Activated T-cell treated with anti-CD3 and anti-CD28 coated beads, Interleukin-2, amount 50 U/mL, for 48 hours (primary cell): Measurements from ENCODE around the gene CDK12.
"Not testable (repeated sequence)": the region's sequence is repeated elsewhere in the genome, so short reads cannot be mapped to it uniquely, and the experiment has no call there.

Source experiments
- DNase-seq, 2 experiments: peaks; one replicate each; pipeline ENCODE4 v3.0.0-alpha.2; 2020

The CDK12 gene

DNA sequence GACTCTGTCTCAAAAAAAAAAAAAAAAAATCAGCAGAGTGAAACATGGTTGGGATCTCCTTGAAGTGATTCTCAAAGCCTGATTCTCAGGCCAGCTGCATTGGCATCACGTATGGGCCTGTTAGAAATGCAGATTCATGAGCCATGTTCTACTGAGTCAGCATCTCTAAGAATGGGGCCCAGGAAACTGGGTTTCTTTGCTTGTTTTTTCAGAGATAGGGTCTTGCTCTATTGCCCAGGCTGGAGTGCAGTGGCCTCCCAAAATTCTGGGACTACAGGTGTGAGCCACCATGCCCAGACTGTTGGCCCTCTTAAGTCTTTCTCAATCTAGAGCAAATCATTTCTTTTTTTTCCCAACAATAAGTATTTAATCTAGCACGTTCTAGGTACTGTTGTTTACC is 47.7 kb downstream of the CDK12 start:
- no peak for DNase-seq

DNA sequence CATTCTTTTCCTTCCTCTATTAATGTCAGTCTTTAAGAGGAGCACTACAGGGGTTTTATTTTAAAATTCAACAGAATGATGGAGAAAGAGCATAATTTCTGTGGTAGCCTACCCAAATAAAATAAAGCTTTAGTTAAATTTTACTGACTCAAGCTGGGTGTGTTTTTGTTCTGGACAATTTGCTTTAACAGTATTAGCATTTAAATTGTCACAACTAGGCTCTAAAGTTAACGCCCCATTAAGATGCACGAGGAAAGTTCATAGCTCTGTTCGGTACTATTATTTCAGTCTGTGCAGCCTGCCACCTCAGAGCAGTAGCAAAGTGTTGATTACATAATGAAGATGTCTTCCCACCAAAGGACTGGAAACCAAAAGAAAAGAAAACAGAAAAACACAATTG is 52.0 kb downstream of the CDK12 start:
- DNase-seq = no peak

DNA sequence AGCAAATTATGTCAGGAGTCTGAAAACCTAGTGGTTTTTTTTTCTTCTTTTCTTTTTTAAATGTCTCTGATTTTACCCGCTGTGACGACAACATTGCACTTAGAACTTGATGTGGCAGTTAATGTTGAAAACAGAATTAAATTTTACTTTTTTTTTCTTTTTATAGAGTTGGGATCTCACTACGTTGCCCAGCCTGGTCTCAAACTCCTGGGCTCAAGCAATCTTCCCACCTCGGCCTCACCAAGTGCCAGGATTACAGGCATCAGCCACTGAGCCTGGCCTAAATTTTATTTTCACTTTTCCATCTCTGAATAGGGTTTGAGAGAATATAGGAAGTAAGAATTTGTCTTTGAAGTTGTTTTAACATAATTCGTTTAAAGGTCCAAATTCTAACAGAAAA is 52.6 kb downstream of the CDK12 start:
- DNase-seq = no peak

DNA sequence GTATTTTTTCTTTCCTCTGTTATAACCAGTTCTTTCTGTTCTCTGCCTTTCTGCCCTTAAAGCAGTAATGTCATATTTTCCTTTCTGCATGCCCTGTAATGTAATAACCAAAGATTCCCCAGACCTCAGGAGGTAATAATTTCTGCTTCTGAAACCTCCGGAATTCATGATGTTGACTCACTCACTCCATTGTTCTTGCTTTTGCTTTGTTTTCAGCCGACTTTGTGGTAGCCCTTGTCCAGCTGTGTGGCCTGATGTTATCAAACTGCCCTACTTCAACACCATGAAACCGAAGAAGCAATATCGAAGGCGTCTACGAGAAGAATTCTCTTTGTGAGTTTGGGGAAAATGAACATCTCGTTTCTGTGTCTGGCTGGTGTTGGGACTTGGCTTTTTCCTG is 55.9 kb downstream of the CDK12 start:
- DNase-seq = no peak

DNA sequence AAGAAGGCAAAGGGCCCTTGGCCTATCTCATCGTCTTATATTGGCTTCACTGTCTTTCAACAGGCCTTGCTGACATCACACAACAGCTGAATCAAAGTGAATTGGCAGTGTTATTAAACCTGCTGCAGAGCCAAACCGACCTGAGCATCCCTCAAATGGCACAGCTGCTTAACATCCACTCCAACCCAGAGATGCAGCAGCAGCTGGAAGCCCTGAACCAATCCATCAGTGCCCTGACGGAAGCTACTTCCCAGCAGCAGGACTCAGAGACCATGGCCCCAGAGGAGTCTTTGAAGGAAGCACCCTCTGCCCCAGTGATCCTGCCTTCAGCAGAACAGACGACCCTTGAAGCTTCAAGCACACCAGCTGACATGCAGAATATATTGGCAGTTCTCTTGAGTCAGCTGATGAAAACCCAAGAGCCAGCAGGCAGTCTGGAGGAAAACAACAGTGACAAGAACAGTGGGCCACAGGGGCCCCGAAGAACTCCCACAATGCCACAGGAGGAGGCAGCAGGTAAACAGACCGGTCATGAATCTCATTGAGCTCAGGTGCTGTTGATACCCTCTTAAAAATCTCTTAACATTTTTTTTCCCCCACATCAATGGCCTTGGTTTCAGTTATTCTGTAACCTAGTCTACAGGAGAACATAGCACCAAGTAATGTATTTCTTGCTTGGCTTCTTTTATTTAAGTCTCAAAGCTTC is 64.7 kb downstream of the CDK12 start:
- DNase-seq = no peak

DNA sequence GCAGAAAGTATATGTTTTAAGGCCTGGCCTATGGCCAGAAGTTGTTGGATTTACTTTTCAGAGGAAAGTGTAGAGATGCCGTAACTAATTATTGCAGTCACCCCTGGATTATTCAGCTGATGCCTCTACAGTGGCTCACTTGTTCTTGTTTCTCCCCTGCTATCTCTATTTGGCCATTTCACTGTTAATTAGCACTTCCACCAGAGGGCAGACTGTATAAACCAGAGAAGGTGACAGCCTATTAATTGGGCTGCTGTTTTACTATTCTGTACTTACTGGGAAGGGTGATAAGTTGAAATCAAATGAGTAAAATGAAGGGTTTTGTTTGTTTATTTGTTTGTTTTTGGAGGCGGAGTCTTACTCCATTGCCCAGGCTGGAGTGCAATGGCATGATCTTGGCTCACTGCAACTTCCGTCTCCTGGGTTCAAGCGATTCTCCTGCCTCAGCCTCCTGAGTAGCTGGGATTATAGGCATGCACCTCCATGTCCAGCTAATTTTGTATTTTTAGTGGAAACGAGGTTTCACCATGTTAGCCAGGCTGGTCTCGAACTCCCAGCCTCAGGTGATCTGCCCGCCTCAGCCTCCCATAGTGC is 66.0 kb downstream of the CDK12 start:
- no peak for DNase-seq

DNA sequence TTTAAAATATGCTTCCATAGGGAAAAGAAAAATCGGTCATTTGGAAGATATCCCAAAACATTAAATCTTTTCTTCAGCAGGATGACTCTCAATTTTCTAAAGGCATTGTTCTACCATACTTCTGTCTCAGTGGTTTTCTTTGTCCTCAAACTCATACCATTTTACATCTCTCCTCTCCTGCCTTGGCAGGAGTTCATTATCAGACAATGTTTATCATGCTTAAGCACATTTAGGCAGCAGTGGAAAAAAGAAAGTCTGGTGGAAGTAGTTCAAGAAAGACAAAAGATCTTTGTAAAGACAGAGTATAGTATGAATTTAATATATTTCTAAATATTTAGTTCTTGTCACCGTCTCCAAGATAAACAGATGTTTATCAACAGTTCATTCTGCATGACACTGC is 68.2 kb downstream of the CDK12 start:
- no peak for DNase-seq

DNA sequence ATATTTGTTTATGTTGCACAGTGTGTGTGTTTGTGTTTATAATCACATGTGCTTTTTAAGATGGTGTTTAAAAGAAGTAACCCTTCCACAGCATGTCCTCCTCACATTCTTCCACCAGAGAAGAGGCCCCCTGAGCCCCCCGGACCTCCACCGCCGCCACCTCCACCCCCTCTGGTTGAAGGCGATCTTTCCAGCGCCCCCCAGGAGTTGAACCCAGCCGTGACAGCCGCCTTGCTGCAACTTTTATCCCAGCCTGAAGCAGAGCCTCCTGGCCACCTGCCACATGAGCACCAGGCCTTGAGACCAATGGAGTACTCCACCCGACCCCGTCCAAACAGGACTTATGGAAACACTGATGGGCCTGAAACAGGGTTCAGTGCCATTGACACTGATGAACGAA is 69.2 kb downstream of the CDK12 start:
- DNase-seq = no peak

DNA sequence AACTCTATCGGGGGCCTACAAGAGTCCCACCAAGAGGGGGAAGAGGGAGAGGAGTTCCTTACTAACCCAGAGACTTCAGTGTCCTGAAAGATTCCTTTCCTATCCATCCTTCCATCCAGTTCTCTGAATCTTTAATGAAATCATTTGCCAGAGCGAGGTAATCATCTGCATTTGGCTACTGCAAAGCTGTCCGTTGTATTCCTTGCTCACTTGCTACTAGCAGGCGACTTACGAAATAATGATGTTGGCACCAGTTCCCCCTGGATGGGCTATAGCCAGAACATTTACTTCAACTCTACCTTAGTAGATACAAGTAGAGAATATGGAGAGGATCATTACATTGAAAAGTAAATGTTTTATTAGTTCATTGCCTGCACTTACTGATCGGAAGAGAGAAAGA is 70.0 kb downstream of the CDK12 start:
- DNase-seq = no peak

DNA sequence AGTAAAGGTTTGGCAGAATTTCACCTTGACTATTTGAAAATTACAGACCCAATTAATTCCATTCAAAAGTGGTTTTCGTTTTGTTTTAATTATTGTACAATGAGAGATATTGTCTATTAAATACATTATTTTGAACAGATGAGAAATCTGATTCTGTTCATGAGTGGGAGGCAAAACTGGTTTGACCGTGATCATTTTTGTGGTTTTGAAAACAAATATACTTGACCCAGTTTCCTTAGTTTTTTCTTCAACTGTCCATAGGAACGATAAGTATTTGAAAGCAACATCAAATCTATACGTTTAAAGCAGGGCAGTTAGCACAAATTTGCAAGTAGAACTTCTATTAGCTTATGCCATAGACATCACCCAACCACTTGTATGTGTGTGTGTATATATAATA is 72.6 kb downstream of the CDK12 start:
- DNase-seq = no peak

DNA sequence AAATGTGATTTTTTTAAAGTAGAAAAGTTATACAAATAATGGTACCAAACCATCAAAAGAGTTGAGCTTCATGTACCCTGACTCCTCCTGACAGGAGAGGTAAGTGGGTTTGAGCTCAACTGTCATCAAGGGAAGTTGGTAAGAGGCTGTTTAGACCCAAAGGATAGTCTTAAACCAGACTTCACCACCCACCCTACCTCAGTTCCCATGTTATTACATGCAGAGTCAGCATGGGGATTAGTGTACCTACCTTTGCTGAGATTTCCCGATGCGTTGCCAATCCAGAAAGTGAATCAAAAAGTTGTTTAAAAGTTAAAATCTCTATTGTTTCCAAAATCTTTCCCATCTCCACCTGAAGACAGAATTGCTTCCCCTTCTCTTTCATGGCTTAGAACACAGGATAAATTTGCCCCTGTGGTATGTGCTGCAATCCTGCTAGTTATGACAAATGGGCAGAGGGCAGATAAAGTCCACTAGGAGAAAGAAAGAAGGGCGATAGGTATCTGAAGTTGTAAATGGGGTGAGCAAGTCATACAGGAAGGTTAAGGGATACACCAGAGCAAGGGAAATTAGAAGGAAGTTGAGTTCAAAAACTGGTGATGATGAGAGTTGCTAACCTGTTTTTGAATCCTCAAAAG is 73.6 kb downstream of the CDK12 start:
- DNase-seq = no peak

DNA sequence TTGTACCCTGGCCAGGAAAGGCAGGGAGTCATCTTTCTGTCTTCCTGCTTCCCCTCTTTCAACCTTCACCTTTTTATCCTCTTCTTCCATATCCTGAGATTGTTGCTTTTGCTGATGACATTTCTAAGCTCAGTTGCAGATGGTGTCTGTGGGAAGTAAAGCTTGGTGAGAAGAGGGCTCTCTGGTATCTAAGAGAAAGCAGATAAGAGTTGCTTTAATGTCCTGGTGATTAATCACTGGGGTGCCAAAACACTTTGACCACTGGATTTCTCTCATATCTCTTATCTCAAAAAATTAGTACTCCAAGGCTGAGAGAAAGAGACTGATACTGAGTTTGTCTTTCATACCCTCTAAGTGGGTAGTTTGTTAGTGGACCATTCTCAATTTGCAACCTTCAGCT is 75.2 kb downstream of the CDK12 start:
- DNase-seq = no peak

DNA sequence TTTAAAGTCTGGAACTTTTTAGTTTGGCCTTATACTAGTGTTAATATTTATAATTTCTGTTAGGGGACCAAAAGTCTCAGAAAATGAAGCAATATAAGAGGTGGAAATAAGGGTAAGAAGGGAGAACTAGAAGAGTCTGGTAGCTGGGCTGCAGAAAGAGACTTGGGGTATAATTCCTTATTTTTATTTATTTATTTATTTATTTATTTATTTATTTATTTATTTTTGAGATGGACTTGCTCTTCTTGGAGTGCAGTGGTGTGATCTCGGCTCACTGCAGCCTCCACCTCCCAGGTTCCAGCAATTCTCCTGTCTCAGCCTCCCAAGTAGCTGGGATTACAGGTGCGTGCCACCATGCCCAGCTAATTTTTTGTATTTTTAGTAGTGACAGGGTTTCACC is 76.1 kb downstream of the CDK12 start:
- not testable (repeated sequence) for DNase-seq

DNA sequence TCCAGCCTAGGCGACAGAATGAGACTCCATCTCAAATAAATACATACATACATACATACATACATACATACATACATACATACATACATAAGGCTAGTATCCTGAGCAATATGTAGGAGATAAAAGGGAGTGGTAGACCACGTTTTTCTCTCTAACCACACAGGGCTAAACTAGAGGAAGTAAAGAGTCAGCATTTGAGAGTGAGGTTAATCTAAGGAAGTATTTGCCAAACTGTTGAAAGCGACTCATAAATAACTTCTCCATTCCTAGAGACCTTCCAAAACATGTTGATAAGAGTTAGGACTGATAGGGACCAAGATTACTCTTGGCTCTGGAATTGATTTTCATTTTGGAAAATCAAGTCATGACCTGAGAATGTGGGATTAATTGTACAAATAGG is 77.6 kb downstream of the CDK12 start:
- DNase-seq = no peak

DNA sequence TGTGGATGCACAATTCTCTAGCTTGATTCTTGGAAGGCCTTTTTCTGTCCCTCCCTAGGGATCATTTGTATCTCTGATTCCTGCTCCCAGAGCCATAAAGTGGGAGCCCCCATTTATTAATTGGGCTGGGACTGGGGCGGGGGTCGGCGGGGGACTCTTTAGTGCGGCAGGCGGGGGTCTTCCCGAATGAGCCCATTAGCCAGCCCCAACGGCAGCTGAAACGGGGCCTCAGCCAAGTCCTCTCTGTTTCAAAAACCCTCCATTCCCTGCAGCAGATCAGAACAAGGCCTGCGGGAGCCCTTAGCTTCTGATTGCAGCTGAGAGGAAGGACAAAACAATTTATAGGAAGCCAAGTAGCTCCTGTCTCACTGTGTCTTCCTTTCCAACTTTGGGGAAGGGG is 79.3 kb downstream of the CDK12 start:
- no peak for DNase-seq

DNA sequence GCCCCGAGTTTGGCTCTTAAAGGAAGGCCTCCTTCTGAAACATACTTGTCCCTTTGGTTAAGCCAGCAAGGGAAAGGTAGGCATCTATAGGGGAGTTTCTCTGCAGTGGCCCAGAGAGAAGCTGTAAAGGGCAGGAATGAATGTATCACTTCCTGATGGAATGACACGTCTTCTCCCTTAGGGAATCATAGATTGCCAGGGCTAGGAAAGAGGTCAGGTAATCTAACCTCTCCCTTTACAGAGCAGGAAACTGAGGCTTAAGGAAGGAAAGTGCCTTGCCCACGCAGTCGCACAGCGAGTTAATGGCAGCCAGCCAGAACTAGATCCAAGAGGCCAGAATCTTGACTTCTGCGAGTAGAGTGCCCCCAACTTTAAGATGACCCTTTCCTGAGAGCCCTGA is 80.4 kb downstream of the CDK12 start:
- no peak for DNase-seq

DNA sequence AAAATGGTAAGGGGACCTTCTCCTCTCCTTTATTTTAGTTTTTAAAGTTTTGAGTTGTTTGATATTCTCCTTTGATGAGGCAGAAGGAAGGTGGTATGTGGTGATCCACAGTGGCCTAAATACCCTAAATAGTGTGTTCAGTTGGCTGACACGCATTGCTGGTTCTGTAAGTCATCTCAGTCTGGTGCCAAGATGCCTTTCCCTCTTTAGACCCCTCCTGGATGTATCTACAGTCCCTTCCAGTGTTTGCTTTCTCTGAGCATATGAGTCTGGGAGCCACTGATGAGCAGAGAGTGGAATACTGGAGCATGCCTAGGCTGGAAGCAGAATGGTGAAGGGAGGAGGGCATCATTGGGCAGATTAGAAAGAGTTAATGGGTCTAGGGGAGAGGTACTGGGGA is 81.9 kb downstream of the CDK12 start:
- no peak for DNase-seq

DNA sequence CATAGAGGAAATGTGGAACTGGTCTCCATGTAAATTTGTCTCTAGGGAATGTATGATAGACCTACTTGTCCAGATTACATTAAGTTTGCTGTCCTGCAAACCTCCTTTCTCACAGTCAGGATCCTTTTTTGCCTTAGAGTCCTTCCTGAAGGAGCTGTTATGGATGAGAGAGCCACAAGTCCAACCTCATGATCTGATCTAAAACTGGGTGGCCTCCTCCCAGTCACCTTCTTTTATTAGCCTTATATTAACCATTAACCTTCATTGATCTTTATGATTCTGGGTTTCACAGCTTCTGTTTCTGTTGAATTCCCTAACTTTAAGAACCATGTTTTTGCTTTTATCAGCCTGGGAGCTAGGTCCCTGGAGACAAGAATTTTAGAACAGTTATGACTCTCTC is 82.4 kb downstream of the CDK12 start:
- DNase-seq = no peak

DNA sequence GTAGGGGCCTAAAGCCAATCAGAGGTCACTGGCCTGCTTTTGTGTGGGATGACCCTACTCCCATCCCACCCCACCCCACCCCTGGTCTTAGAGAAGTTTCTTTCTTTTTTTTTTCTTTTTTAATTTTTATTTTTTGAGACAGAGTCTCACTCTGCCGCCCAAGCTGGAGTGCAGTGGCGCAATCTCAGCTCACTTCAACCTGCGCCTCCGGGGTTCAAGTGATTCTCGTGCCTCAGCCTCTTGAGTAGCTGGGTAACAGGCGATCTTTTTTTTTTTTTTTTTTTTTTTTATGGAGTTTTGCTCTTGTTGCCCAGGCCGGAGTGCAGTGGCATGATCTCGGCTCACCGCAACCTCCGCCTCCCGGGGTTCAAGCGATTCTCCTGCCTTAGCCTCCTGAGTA is 83.1 kb downstream of the CDK12 start:
- not testable (repeated sequence) for DNase-seq

DNA sequence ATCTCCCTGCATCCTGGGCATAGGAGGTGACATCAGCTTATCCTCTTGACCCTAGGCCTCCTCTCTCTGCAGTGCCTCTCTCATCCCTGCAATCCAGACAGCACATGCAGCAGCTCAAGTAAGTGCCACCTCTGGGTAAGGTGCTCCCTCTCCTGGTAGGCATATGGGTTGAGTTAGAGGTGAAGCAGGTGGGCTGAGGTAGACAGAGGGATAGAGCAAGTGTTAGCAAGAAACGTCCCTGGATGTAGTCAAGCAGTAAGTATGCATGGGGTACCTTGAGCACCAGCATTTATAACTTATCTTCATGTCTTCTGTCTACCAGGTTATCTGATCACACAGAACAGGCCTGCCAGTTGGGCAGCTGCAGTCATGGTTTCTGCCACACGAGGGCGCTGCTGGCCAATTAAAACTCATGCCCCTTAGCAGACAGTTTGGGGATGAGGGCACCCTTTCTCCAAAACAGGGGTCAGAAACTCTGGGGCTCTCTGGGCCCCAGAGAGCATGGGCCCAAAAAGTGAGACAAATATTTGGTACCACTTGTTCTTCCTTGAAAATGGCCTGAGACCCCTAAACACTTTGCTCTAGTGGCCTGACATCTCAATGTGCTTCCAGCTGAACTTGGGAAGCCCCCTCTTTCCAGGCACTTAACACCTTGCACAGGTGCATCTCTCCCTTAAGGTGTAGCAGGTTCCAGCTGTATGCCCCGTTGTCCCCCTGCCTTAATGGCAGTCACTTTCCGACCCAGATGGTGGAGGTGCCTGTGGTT is 86.6 kb downstream of the CDK12 start:
- DNase-seq = peak; percentile 88 to 90

DNA sequence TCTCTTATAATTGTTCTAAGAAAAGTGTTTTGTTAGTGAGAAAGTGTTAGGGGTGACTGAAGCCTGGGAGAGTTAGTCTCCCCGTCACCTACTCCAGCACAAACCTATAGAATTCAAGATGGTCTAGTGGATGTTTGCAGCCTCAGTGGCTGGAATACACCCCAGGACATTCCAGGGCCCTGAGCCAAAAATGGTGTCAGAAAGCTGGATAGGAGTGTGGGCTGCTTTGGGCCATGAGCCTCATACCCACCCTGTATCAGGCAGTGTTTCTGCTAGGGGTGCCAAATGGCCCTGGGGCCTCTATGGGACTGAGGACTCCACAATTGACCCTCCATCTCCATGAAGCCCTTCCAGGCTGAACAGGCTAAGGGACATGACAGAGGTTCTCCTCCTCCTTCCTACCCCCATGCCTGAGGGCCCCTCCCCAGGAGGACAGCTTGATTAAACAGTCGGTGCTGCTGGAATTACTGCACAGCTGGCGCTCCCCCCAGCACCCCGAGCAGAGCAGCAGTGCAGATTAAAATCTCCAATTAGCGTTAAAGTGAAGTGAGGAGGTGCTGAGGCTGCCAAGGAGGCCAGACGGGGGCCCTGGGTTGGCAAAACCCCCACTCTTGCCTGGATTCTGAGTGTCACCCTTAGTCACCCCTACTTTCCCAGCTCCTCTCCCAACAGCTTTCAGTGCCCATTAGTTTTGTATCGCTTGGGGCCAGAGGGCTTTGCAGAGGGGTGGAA is 87.4 kb downstream of the CDK12 start:
- no peak for DNase-seq

DNA sequence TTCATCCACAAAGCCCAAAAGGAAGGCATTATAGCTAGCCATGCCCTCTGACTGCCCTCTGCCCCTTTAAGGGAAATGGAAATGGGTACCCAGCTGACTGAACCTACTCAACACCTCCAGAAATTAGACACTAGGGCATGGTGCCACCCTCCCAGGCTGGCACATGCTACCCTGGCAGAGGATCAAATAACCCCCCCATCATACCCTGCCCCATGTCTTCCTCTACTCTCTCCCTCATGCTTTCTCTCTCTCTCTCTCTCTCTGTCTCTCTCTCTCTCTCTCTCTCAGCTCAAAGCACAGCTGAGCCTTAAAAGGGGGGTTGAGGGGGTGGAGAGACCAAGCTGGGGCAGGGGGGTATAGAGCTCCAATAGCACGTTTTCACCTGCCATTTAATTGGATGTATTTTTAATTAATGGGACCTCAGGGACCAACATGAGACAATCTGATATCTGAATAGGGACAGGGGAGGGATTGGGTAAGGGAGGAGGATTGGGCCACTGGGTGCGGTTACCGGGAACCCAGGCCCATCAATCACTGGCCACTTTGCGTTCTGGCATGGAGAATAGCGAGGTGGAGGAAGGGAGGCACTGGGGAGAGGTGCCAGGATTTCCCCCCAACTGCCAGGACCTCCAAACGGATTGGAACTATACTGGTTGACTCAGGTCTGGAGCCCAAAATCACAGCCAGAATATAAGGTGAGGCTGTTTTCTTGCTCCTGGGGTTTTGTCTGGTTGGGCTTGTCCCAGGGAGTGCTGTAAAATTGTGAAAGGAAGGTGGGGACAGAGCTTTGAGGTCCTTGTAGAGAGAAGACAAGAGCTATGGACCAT is 88.7 kb downstream of the CDK12 start:
- no peak for DNase-seq
